ES-I3 (cell line): Measurements from ENCODE around the gene FCER1A.

Experiments
- H3K36me3 ChIP-seq: 2 replicates; pipeline ENCODE4 v1.6.1; 2013; ENCODE audit warnings: mild to moderate bottlenecking, low read length, control low read depth, moderate library complexity; ENCODE audit not compliant: insufficient read depth
- H3K4me1 ChIP-seq: 2 replicates; pipeline ENCODE4 v1.6.1; 2013; ENCODE audit warnings: mild to moderate bottlenecking, control low read depth, low read length; ENCODE audit not compliant: insufficient read depth
- H3K9ac ChIP-seq: 2 replicates; pipeline ENCODE4 v1.6.1; 2013; ENCODE audit warnings: low read depth, mild to moderate bottlenecking, low read length, moderate library complexity
- H3K9me3 ChIP-seq: 2 replicates; pipeline ENCODE4 v1.6.1; 2013; ENCODE audit warnings: mild to moderate bottlenecking, low read length, moderate library complexity; ENCODE audit not compliant: control insufficient read depth, insufficient read depth

FCER1A gene

DNA sequence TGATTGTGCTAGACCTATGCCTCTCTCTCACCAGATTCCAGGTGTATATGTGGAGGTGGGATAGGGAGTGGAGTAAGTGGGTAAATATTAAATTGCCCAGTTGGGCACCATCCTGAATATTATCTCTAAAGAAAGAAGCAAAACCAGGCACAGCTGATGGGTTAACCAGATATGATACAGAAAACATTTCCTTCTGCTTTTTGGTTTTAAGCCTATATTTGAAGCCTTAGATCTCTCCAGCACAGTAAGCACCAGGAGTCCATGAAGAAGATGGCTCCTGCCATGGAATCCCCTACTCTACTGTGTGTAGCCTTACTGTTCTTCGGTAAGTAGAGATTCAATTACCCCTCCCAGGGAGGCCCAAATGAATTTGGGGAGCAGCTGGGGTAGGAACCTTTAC, at the start of gene FCER1A:
TSS of gene FCER1A (plus strand) at position 242 of the 400 bp plus-strand sequence. CDS start at position 271, 29 bp downstream.
- no peaks in the 10 kb centered on the region for H3K9me3 ChIP-seq
- H3K36me3 ChIP-seq, result no peaks in the 10 kb centered on the region
- H3K4me1 ChIP-seq, result no peaks in the 10 kb centered on the region; the same call in 1 of the 2 replicates
- no peak within 1 kb of the TSS for H3K9ac ChIP-seq

GRCh38 chr1:159261311-159261710, 40.8 kb upstream of the FCER1A start:
- Histone ChIP-seq H3K9me3 (no peaks in the 10 kb centered on the region), H3K9ac (no peak overlapping the region), H3K36me3 (no peaks in the 10 kb centered on the region), H3K4me1 (no peaks in the 10 kb centered on the region)

DNA sequence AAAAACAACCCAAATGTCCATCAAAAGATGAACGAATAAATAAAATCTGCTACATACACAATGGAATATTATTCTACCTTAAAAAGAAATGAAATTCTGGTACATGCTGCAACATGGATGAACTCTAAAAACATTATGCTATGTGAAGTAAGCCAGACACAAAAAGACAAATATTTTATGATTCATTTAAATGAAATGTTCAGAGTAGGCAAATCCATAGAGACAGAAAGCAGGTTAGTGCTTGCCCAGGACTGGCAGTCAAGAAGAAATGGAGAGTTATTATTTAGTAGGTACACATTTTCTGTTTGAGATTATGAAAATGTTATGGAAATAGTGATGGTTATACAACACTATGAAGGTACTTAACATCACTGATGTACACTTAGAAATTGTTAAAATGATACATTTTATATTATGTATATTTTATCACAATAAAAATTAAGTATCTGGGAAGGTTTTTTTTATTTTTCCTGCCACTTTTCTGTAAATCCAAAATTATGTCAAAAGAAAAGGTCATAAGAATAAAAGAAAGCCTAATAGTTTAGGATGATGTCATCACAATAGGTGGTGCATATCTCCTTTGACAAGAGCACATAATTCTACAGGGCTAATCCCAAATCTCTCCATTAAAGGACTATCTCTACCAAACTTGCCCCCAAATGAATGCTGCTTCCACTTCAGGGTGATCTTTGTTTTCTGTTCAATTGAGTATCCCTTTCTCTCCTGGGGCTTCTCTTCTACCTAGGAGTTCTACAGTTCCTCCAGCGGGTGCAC, 40.2 kb upstream of the FCER1A start:
- Histone ChIP-seq H3K9ac (no peak overlapping the region), H3K4me1 (no peaks in the 10 kb centered on the region), H3K36me3 (no peaks in the 10 kb centered on the region), H3K9me3 (no peaks in the 10 kb centered on the region)

GRCh38 chr1:159266832-159267231, 35.3 kb upstream of the FCER1A start:
- Histone ChIP-seq H3K9ac (no peak overlapping the region), H3K36me3 (no peaks in the 10 kb centered on the region), H3K4me1 (no peaks in the 10 kb centered on the region), H3K9me3 (no peaks in the 10 kb centered on the region)

DNA sequence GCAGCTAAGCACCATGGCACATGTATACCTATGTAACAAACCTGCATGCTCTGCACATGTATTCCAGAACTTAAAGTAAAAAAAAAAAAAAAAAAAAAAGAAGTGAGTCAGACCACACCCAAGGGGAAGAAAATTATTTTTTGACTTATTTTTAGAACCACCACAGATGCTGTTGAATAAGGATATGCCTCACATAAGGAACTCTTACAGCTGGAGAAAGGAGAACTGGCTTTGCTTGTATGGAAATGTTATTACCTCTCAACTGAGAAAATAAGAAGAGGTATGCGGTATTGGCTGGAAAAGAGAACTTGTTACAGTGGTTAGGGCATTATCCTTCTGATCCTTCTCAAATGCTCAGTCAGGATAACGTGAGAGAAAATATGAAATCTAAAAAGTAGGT, 27.5 kb upstream of the FCER1A start:
- Histone ChIP-seq H3K36me3 (no peaks in the 10 kb centered on the region), H3K9me3 (no peaks in the 10 kb centered on the region), H3K4me1 (no peaks in the 10 kb centered on the region), H3K9ac (no peak overlapping the region)

DNA sequence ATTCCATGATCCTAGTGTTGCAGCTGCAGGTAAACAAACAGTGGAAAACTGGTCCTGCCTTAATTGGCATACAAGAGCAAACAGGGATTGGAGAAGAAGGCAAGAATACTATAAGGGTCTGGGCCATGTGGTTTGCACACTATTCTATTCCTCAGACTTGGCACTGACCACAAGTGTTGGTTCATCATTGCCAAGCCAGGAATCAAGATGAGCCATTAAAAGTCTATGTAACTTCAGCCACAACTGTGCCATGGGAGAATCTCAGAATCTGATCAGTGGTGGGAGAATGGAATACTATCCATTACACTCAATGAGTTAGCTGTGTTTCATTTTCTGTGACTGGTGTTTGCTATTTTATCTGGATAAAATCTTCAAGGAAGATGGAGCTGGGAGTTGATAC, 26.2 kb upstream of the FCER1A start:
- Histone ChIP-seq H3K4me1 (no peaks in the 10 kb centered on the region), H3K9me3 (no peaks in the 10 kb centered on the region), H3K9ac (no peak overlapping the region), H3K36me3 (no peaks in the 10 kb centered on the region)

DNA sequence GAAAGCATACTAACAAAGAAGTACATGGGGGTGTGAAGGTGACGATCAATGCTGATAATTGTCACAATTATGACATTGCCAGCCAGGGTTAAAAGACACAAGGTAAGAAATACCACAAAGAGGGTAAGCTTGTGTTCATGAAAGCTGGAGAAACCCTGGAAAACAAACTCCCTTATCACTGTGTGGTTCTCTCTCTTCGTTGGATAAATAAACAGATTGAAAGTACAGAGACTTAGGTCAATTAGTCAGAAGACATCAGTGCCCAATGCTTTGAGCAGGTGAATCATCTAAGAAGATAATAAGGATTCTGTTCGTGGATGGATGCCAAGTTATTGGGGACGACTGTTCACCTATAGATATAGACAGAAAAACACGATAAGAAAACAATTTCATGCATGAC, 22.4 kb upstream of the FCER1A start:
- Histone ChIP-seq H3K36me3 (no peaks in the 10 kb centered on the region), H3K9ac (no peak overlapping the region), H3K9me3 (no peaks in the 10 kb centered on the region), H3K4me1 (no peaks in the 10 kb centered on the region)

- no peaks in the 10 kb centered on the region for H3K9me3 ChIP-seq
- H3K4me1 ChIP-seq, result no peaks in the 10 kb centered on the region
- no peaks in the 10 kb centered on the region for H3K36me3 ChIP-seq
- no peak overlapping the region for H3K9ac ChIP-seq
Measured at GRCh38 chr1:159282118-159282517, 20.0 kb upstream of the FCER1A start.

DNA sequence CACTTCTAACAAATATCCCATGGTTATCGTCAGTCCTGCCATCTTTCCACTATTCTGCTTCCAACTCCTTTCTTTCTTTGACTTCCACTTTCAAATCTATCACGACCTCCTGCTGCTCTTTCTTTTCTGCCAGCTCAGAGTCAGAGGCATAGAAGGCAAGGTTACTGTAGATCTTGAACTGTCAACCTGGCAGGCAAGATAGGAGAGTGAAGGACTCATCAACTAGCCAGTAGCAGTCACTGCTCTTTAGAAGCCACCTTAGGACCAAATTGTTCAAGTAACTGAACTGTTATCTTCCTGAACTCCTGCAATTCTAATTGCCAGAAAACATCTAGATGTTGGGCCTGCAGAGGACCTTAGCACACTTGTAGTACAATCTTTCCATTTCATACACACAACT, 13.1 kb upstream of the FCER1A start:
- Histone ChIP-seq H3K36me3 (no peaks in the 10 kb centered on the region), H3K9me3 (no peaks in the 10 kb centered on the region), H3K9ac (no peak overlapping the region), H3K4me1 (no peaks in the 10 kb centered on the region)

GRCh38 chr1:159291424-159291823, 10.7 kb upstream of the FCER1A start:
- Histone ChIP-seq H3K9me3 (no peaks in the 10 kb centered on the region), H3K4me1 (peaks cover 1% of the 10 kb centered on the region; the same call in 1 of the 2 replicates), H3K9ac (no peak overlapping the region), H3K36me3 (no peaks in the 10 kb centered on the region)

DNA sequence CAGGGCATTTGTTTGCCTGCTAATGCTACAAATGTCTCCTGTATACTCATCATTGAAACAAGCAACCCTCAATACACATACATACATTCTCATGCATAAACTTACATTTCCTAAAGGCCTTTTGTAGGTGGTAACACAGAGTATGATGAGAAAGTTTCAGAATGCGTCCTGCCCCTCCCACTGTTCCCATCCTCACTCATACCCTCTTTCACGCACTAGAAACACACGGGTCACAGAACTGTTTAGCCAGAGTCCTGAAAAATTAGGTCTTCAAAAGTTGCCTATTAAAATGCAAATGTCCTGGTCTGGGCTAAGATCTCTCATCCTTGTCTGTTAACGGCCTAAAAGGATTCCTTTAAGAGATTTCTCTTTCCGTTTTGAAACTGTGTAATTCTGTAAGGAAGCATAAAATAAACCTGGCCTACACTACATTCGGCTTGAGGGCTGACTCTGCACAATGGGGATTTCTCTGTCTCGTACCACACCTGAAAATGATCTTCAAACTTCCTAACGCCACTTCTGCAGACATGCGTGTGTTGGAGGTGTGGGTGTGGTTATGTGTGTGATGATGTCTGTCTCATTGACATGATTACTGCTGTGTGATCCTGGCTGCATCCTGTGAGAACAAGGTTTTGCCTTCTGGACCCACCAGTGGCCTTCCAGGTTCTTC, 5.3 kb upstream of the FCER1A start:
- Histone ChIP-seq H3K9me3 (no peaks in the 10 kb centered on the region), H3K9ac (no peak overlapping the region), H3K36me3 (no peaks in the 10 kb centered on the region), H3K4me1 (peaks cover 5% of the 10 kb centered on the region; the same call in 1 of the 2 replicates)

DNA sequence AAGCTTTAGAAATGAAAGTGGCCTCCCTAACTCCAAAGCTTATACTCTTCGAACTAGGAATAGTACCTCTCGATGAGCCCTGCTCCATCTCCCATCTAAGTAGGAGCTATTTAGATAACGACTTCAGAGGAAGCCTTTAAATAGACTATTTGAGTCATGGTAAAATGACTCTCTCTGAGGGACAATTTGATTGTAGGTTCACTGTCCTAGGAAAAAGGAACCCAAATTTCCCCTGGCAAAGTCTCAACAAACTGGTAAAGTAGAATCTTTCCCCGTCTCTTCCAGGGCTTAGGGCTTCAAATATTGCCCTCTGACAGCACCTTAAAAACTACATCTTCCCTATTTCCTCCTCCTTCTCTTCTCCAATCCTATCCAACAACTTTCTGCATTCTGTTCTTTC, 2.0 kb upstream of the FCER1A start:
- Histone ChIP-seq H3K9ac (no peak overlapping the region), H3K9me3 (no peaks in the 10 kb centered on the region), H3K4me1 (peaks cover 5% of the 10 kb centered on the region; the same call in 1 of the 2 replicates), H3K36me3 (no peaks in the 10 kb centered on the region)

- no peaks in the 10 kb centered on the region for H3K9me3 ChIP-seq
- no peak overlapping the region for H3K9ac ChIP-seq
- no peaks in the 10 kb centered on the region; the same call in 1 of the 2 replicates for H3K4me1 ChIP-seq
- H3K36me3 ChIP-seq, result no peaks in the 10 kb centered on the region
Measured at GRCh38 chr1:159307346-159308020, 5.3 kb downstream of the FCER1A start.

GRCh38 chr1:159311679-159312078, 9.5 kb downstream of the FCER1A start:
- H3K4me1 ChIP-seq, result no peaks in the 10 kb centered on the region; the same call in 1 of the 2 replicates
- no peaks in the 10 kb centered on the region for H3K9me3 ChIP-seq
- H3K36me3 ChIP-seq, result no peaks in the 10 kb centered on the region
- no peak overlapping the region for H3K9ac ChIP-seq
